Activated naive CD4-positive, alpha-beta T cell treated with anti-CD3 and anti-CD28 coated beads for 36 hours (primary cell): ENCODE data around the gene SLC4A9. TPM values are rescaled to one million over a fixed set of nuclear protein-coding genes. Genes with fewer than 3 reads are reported as not detected.

Source experiments
- CTCF ChIA-PET: fragments of 350-600 bp; sonication (Branson Sonifier 250); formaldehyde crosslinking; loops from one replicate; lab custom pipeline; 2021; ENCODE audit warnings: antibody characterized with exemption; lab: Charles Lee
- DNase-seq: peaks from one replicate; pipeline ENCODE4 v3.0.0-alpha.2; 2020
- H3K27ac Mint-ChIP-seq: one replicate; pipeline ENCODE4 v1.8.0; 2021; ENCODE audit warnings: mild to moderate bottlenecking, mixed read lengths
- H3K27me3 Mint-ChIP-seq: one replicate; pipeline ENCODE4 v1.8.0; 2021; ENCODE audit warnings: low read depth, mixed read lengths
- H3K36me3 Mint-ChIP-seq: one replicate; pipeline ENCODE4 v1.8.0; 2021; ENCODE audit warnings: low read depth, mixed read lengths
- H3K4me1 Mint-ChIP-seq: one replicate; pipeline ENCODE4 v1.8.0; 2021; ENCODE audit warnings: low read depth, mixed read lengths
- H3K4me3 Mint-ChIP-seq: one replicate; pipeline ENCODE4 v1.8.0; 2021; ENCODE audit warnings: mild to moderate bottlenecking, moderate library complexity, mixed read lengths
- H3K9me3 Mint-ChIP-seq: one replicate; pipeline ENCODE4 v1.8.0; 2021; ENCODE audit warnings: mixed read lengths
- intact Hi-C: fragments of 100-400 bp; cut with micrococcal nuclease; formaldehyde crosslinking; loops from one replicate; pipeline ENCODE4 v1.15.1; 2023
- total RNA-seq, 2 experiments: library from RNA; stranded (reverse); gene quantifications; one replicate each; pipeline ENCODE4 v1.2.3, GENCODE V29; 2021

The SLC4A9 gene
- total RNA-seq, 2 experiments from 2014 or later: 0.07 to 0.12 TPM

DNA sequence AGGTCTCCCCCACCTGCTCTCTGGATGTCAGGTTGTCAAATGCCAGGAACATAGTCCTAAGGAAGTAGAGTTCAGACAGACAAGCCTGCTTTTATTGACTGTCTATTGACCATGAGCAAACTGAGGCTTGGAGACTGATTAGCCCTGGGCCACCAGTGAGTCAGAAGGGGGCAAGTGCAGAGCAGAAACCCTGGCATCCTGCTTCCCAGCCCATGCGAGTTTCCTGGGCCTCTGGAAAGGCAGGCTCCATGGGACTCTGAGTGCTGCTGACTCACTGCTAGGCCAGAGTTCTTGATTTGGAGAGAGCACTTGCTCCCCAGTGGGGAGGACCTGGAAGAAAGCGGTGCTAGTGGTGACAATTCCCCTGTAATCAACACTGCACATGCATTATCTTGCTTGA lies 10.8 kb upstream of the SLC4A9 start:
- peaks cover 9% of the 10 kb centered on the region for H3K27me3 Mint-ChIP-seq
- no peak overlapping the region for H3K4me3 Mint-ChIP-seq
- DNase-seq: no peak
- CTCF ChIA-PET: interaction anchor here (0.6 to 17.3 kb wide), 9 partner anchors 8 to 604 kb away, joined by 3 to 634 read pairs (median 4); partner anchors contain the start of gene PFDN1
- no peaks in the 10 kb centered on the region for H3K9me3 Mint-ChIP-seq
- intact Hi-C loops: no loop called here
- peaks cover 18% of the 10 kb centered on the region for H3K4me1 Mint-ChIP-seq
- H3K27ac Mint-ChIP-seq: no peak overlapping the region
- peaks cover 3% of the 10 kb centered on the region for H3K36me3 Mint-ChIP-seq

DNA sequence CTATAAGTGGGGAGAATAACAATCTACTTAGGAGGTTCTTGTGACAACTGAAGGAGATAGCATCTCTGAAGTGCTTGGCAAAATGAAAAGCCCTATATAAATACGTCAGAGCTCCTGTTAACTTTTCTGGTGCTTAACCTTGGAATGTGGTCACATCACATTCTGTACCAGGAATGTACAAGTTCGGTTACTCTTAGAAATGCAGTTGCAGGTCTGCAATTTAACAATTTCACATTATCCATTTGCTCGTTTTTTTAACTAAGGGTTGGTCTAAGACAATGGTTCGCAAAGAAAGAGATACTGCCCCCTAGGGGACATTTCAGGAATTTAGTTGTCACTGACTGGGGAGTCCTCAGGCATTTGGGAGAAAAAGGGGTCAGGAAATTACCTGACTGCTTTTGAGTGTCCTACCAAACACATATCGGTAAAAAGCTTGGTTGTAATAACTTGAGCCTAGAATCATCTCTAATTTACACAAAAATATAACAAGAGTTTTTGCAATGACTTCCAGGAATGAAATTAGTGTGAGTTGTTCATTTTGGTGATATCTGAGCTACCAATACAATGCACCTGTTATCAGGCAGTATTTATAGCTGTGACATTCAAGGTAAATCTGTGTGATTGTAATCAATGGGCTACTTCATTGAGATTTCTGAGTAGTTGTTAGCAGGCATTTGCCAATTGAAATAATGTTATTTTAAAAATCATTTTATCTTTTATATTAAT lies 8.2 kb upstream of the SLC4A9 start:
- H3K27ac Mint-ChIP-seq: no peak overlapping the region

GRCh38 chr5:140355546-140355945 lies 4.4 kb upstream of the SLC4A9 start:
- no peak for DNase-seq
- peaks cover 10% of the 10 kb centered on the region for H3K27me3 Mint-ChIP-seq
- no peaks in the 10 kb centered on the region for H3K9me3 Mint-ChIP-seq
- no peaks in the 10 kb centered on the region for H3K36me3 Mint-ChIP-seq
- CTCF ChIA-PET: interaction anchor here (0.6 to 17.3 kb wide), 9 partner anchors 8 to 192 kb away, joined by 3 to 634 read pairs (median 3); partner anchors contain the start of gene PFDN1
- peaks cover 12% of the 10 kb centered on the region for H3K4me1 Mint-ChIP-seq
- no peak overlapping the region for H3K4me3 Mint-ChIP-seq
- no peak overlapping the region for H3K27ac Mint-ChIP-seq
- intact Hi-C loops: loop anchor here (5.0 kb wide), 1 partner anchor 283 kb away; no protein-coding TSS in a partner anchor

More for the DNA sequence above, 8.2 kb upstream of the SLC4A9 start:
- CTCF ChIA-PET: interaction anchor here (0.6 to 17.3 kb wide), 42 partner anchors 9 to 369 kb away, joined by 3 to 634 read pairs (median 4); partner anchors contain the start of genes ANKHD1, PFDN1, SLC4A9 and ZMAT2
- peaks cover 5% of the 10 kb centered on the region for H3K4me1 Mint-ChIP-seq
- intact Hi-C loops: loop anchor here (1.0 kb wide), 2 partner anchors 107 to 111 kb away; no protein-coding TSS in a partner anchor
- DNase-seq: peak; percentile 77
- no peaks in the 10 kb centered on the region for H3K9me3 Mint-ChIP-seq
- H3K27me3 Mint-ChIP-seq: peaks cover 9% of the 10 kb centered on the region
- no peaks in the 10 kb centered on the region for H3K36me3 Mint-ChIP-seq
- no peak overlapping the region for H3K4me3 Mint-ChIP-seq

- Mint-ChIP-seq H3K27me3 (peaks cover 3% of the 10 kb centered on the region), H3K9me3 (no peaks in the 10 kb centered on the region), H3K27ac (no peak overlapping the region), H3K36me3 (no peaks in the 10 kb centered on the region), H3K4me3 (peak overlapping the region; percentile 56), H3K4me1 (peaks cover 8% of the 10 kb centered on the region)
- CTCF ChIA-PET: interaction anchor here (0.6 to 17.3 kb wide), 2 partner anchors 105 to 116 kb away, joined by 3 to 634 read pairs; no protein-coding TSS in a partner anchor
- intact Hi-C loops: loop anchor here (1.0 to 5.0 kb wide), 4 partner anchors 113 to 285 kb away; no protein-coding TSS in a partner anchor
- DNase-seq: no peak
Observed at GRCh38 chr5:140356853-140357725, 2.9 kb upstream of the SLC4A9 start.

DNA sequence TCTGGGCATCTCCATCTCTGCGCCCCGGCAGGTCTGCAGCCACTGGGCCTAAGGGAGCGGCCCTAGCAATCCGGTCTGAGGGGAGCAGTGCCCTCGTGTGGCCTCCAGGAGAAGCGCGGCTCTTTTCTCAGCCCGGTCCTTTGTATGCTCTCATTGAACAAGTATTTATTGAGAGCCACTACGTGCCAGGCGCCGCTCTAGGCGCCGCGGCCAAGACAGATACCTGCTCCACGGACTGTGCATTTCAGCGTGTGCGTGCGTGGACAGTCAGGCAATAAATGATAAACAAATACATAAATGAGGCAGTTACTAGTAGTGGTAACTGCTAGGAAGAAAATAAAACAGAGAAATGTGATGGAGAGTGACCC lies 2.3 kb upstream of the SLC4A9 start:
- no peaks in the 10 kb centered on the region for H3K36me3 Mint-ChIP-seq
- no peaks in the 10 kb centered on the region for H3K9me3 Mint-ChIP-seq
- H3K27me3 Mint-ChIP-seq: peaks cover 3% of the 10 kb centered on the region
- H3K4me3 Mint-ChIP-seq: peak overlapping the region; percentile 56
- no peak overlapping the region for H3K27ac Mint-ChIP-seq
- intact Hi-C loops: loop anchor here (1.0 to 5.0 kb wide), 4 partner anchors 113 to 285 kb away; no protein-coding TSS in a partner anchor
- CTCF ChIA-PET: interaction anchor here (1.2 to 8.8 kb wide), 4 partner anchors 9 to 122 kb away, joined by 4 to 127 read pairs (median 8); no protein-coding TSS in a partner anchor
- H3K4me1 Mint-ChIP-seq: peaks cover 8% of the 10 kb centered on the region
- peak; percentile 85 for DNase-seq

- DNase-seq: no peak
- peaks cover 3% of the 10 kb centered on the region for H3K27me3 Mint-ChIP-seq
- no peak overlapping the region for H3K27ac Mint-ChIP-seq
- intact Hi-C loops: loop anchor here (5.0 kb wide), 1 partner anchor 287 kb away; no protein-coding TSS in a partner anchor
- CTCF ChIA-PET: interaction anchor here (0.7 to 8.8 kb wide), 14 partner anchors 8 to 361 kb away, joined by 3 to 127 read pairs (median 4); no protein-coding TSS in a partner anchor
- H3K9me3 Mint-ChIP-seq: no peaks in the 10 kb centered on the region
- no peaks in the 10 kb centered on the region for H3K36me3 Mint-ChIP-seq
- H3K4me3 Mint-ChIP-seq: no peak overlapping the region
- H3K4me1 Mint-ChIP-seq: peaks cover 9% of the 10 kb centered on the region
Observed at GRCh38 chr5:140358738-140359310, 1.2 kb upstream of the SLC4A9 start.

DNA sequence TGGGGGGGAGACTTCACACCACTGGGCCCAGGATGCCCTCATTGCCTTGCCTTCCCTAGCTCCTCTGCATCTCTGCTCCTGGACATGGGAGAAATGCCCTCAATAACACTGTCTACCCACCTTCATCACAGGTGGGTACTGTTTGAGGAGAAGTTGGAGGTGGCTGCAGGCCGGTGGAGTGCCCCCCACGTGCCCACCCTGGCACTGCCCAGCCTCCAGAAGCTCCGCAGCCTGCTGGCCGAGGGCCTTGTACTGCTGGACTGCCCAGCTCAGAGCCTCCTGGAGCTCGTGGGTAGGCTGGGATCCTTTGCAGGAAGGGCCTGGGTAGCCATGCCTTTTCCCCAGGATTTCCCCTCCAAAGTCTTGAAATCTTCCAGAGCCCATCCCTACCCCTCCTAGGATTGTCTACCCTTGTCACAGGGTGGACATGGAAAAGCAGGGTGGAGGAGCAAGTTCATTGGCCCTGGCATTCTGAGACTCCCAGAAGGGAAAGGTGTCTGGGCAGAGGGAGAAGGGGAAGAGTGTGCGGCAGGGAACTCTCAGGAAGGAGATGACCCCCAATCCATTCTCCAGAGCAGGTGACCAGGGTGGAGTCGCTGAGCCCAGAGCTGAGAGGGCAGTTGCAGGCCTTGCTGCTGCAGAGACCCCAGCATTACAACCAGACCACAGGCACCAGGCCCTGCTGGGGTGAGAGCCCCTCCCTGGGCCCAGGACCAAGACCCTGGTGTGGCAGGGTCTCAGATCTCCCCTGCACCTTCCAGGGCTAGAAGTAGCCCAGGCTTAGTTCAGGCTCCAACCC lies 886 bp downstream of the SLC4A9 start:
- Mint-ChIP-seq H3K4me1 (peaks cover 9% of the 10 kb centered on the region), H3K36me3 (no peaks in the 10 kb centered on the region), H3K4me3 (no peak overlapping the region), H3K27me3 (peaks cover 3% of the 10 kb centered on the region), H3K9me3 (no peaks in the 10 kb centered on the region), H3K27ac (no peak overlapping the region)
- intact Hi-C loops: no loop called here
- no peak for DNase-seq
- CTCF ChIA-PET: interaction anchor here (0.6 to 8.8 kb wide), 9 partner anchors 9 to 1189 kb away, joined by 3 to 127 read pairs (median 5); partner anchors contain the start of gene HBEGF

DNA sequence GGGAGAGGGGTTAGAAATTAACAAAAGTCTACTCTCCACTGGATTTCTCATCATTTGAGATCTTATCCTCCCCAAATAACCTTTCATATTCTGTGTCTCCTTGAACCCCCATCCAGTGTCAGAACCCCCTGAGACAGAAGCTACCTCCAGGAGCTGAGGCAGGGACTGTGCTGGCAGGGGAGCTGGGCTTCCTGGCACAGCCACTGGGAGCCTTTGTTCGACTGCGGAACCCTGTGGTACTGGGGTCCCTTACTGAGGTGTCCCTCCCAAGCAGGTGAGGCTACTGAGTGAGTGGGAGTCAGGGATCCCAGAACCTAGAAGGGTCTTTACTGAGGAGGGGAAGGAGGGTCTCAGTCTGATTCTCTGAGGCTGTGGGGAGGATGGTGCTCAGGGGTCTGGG lies 1.9 kb downstream of the SLC4A9 start:
- no peak for DNase-seq
- peaks cover 3% of the 10 kb centered on the region for H3K27me3 Mint-ChIP-seq
- CTCF ChIA-PET: interaction anchor here (0.6 to 8.8 kb wide), 7 partner anchors 8 to 303 kb away, joined by 3 to 127 read pairs (median 5); no protein-coding TSS in a partner anchor
- no peaks in the 10 kb centered on the region for H3K36me3 Mint-ChIP-seq
- H3K4me1 Mint-ChIP-seq: peaks cover 9% of the 10 kb centered on the region
- no peaks in the 10 kb centered on the region for H3K9me3 Mint-ChIP-seq
- no peak overlapping the region for H3K4me3 Mint-ChIP-seq
- intact Hi-C loops: loop anchor here (2.0 kb wide), 1 partner anchor 679 kb away; no protein-coding TSS in a partner anchor
- no peak overlapping the region for H3K27ac Mint-ChIP-seq

- peaks cover 7% of the 10 kb centered on the region for H3K4me1 Mint-ChIP-seq
- intact Hi-C loops: loop anchor here (2.0 kb wide), 1 partner anchor 678 kb away; no protein-coding TSS in a partner anchor
- DNase-seq: no peak
- peaks cover 3% of the 10 kb centered on the region for H3K27me3 Mint-ChIP-seq
- no peaks in the 10 kb centered on the region for H3K9me3 Mint-ChIP-seq
- H3K36me3 Mint-ChIP-seq: no peaks in the 10 kb centered on the region
- H3K4me3 Mint-ChIP-seq: no peak overlapping the region
- CTCF ChIA-PET: interaction anchor here (0.6 to 8.8 kb wide), 8 partner anchors 8 to 303 kb away, joined by 3 to 127 read pairs (median 5); partner anchors contain the start of gene TMCO6
- no peak overlapping the region for H3K27ac Mint-ChIP-seq
Observed at GRCh38 chr5:140362311-140362710, 2.3 kb downstream of the SLC4A9 start.

DNA sequence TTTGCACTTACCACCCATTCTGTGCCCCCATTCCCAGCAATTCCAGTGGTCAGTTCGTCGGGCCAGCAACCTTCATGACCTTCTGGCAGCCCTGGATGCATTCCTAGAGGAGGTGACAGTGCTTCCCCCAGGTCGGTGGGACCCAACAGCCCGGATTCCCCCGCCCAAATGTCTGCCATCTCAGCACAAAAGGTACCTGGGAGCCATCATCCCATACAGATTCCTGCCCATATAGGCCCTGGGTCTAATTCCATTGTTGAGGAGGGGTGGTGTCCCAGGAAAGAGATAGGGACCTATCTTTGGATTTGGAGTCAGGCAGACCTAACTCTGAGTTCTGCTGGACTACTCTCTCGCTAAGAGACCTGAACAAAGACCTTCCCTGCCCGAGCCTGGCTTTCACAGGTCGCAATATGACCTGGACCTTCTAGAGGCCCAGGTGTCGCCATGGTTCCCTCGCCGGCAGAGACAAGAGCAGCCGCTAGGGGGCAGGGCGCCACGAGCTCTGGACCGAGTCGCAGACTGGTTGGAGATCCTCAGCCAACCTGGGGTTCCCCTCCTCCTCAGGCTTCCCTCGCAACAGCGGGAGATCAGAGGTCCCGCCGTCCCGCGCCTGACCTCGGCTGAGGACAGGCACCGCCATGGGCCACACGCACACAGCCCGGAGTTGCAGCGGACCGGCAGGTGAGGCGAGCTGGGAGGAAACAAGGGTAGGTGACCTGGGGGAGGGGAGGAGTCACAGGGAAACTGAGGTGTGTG lies 3.1 kb downstream of the SLC4A9 start:
- no peaks in the 10 kb centered on the region for H3K27me3 Mint-ChIP-seq
- H3K27ac Mint-ChIP-seq: no peak overlapping the region
- intact Hi-C loops: loop anchor here (1.0 to 2.0 kb wide), 4 partner anchors 193 to 678 kb away; no protein-coding TSS in a partner anchor
- peaks cover 2% of the 10 kb centered on the region for H3K4me1 Mint-ChIP-seq
- H3K4me3 Mint-ChIP-seq: peak overlapping the region; percentile 70
- CTCF ChIA-PET: interaction anchor here (0.6 to 8.8 kb wide), 18 partner anchors 9 to 369 kb away, joined by 3 to 127 read pairs (median 4); partner anchors contain the start of gene TMCO6
- no peaks in the 10 kb centered on the region for H3K36me3 Mint-ChIP-seq
- peak; percentile 92 for DNase-seq
- H3K9me3 Mint-ChIP-seq: no peaks in the 10 kb centered on the region
